ENCODE measurements around the gene NEMP1. TPM values are rescaled to one million over a fixed set of nuclear protein-coding genes. Genes with fewer than 3 reads are reported as not detected.

NEMP1 gene
- total RNA-seq, 1 donor, result 25.0 TPM

DNA sequence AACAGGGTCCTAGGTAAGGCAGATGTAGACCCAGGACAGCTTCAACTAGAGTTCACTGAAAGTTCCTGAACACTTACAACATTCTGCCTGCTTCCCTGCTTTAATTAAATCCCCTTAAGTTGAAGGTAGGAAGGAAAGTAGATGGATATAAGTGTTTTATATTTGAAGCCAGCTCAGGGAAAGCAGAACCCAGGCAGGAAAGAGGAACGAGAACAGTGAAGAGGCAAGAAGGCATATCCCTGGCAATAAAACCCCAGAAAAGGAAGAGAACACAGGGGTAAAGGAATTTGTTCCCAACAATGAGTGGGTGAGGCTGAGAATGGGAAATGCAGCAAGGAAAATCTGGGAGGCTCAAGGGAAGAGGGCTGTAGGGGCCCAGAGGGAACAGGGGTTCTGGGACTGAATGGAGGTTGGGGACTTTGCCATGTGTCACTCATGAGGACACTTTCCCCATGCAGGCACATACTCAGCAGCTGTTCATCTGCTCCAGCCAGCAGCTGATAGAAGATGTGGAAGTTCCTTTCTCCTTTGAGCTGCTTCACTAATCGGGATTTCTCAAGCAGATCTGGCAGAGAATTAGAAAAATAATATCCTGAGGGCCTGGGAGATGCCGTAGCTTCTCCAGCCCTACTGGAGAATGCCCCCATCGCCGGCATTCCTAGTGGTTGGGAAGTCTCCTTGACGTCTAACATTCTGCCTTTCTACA lies 32.4 kb downstream of the NEMP1 start:
- TF ChIP-seq, protein P1, sequence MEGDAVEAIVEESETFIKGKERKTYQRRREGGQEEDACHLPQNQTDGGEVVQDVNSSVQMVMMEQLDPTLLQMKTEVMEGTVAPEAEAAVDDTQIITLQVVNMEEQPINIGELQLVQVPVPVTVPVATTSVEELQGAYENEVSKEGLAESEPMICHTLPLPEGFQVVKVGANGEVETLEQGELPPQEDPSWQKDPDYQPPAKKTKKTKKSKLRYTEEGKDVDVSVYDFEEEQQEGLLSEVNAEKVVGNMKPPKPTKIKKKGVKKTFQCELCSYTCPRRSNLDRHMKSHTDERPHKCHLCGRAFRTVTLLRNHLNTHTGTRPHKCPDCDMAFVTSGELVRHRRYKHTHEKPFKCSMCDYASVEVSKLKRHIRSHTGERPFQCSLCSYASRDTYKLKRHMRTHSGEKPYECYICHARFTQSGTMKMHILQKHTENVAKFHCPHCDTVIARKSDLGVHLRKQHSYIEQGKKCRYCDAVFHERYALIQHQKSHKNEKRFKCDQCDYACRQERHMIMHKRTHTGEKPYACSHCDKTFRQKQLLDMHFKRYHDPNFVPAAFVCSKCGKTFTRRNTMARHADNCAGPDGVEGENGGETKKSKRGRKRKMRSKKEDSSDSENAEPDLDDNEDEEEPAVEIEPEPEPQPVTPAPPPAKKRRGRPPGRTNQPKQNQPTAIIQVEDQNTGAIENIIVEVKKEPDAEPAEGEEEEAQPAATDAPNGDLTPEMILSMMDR (IDR thresholded peaks at IDR 0.05; ENCODE audit: insufficient read depth, low read length), result no peak
- H3K4me3 ChIP-seq (ENCODE audit: low read depth, low read length), result no peak overlapping the region
- no peak for DNase-seq (ENCODE audit: low read depth)

DNA sequence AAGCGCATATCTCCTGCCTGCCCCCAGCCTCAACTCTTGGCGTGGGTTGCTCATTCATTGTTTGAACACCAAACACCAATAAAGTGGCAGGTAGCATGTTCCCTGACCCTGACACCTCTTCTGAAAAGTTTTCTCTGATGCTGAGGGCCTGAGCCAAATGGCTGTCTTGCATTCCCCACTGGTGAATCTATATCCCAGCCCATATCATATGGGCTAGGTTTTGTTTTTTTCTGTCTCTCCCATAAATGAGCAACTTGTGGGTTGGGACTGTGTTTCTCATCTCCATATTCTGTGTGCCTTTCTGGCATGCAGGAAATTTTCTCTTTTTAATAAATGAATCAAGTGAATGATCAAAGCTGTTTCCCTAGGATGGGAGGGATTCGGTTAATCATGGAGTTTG lies 33.7 kb downstream of the NEMP1 start:
- no peak overlapping the region for H3K4me3 ChIP-seq (ENCODE audit: low read depth, low read length)
- TF ChIP-seq, protein P1 (IDR thresholded peaks at IDR 0.05; ENCODE audit: insufficient read depth, low read length), result no peak
- no peak for DNase-seq (ENCODE audit: low read depth)

DNA sequence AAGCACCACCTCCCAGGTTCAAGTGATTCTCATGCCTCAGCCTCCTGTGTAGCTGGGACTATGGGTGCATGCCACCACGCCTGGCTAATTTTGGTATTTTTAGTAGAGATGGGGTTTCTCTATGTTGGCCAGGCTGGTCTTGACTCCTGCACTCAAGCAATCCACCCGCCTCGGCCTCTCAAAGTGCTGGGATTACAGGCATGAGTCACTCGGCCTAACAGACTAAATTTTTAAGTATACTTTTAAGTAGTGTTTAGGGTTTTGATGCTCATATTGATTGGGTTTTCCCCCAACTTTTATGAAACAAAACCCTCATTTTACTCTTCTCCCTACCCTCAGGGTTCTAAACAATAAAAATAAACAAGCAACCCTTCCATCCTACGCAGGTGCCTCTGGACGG lies 34.1 kb downstream of the NEMP1 start:
- no peak for DNase-seq (ENCODE audit: low read depth)
- no peak overlapping the region for H3K4me3 ChIP-seq (ENCODE audit: low read depth, low read length)
- TF ChIP-seq, protein P1 (IDR thresholded peaks at IDR 0.05; ENCODE audit: insufficient read depth, low read length), result no peak

DNA sequence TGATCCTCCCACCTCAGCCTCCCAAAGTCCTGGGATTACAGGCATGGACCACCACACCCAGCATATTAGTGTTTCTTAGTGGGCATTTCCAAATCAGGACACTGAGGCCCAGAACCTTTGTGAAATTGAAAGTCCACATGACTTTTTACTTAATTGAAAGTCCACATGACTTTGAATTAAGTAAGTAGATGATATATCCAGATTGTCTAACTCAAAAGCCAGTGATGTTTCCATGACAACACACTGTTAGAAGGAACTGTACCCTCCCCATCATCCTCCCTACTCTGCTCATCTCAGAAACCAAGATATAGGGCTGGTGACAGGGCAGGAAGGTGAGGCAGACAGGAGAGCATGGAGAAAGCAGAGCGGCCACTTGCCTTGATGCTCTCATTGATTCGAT lies 35.9 kb downstream of the NEMP1 start:
- TF ChIP-seq, protein P1 (IDR thresholded peaks at IDR 0.05; ENCODE audit: insufficient read depth, low read length), result no peak
- H3K4me3 ChIP-seq (ENCODE audit: low read depth, low read length), result no peak overlapping the region
- no peak for DNase-seq (ENCODE audit: low read depth)

DNA sequence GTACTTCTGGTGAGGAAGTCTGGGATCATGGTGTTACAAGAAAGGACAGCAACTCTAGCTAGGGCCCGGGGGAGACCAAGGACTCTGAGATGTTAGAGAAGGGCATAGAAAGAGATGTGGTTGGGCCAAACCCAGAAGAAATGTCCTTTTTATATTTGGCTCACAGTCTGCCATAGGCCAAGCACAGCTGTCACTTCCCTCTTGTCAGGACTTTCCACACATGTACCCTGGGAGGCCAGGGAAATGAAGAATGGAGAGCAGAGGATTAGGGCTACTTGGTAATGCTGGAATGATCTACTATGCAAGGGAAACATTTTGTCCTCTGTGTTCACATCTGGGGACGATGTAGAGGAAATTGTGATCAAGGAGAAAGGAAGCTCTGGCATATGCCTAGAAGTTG lies 37.8 kb downstream of the NEMP1 start:
- H3K4me3 ChIP-seq (ENCODE audit: low read depth, low read length), result no peak overlapping the region
- TF ChIP-seq, protein P1 (IDR thresholded peaks at IDR 0.05; ENCODE audit: insufficient read depth, low read length), result no peak
- DNase-seq (ENCODE audit: low read depth), result no peak

DNA sequence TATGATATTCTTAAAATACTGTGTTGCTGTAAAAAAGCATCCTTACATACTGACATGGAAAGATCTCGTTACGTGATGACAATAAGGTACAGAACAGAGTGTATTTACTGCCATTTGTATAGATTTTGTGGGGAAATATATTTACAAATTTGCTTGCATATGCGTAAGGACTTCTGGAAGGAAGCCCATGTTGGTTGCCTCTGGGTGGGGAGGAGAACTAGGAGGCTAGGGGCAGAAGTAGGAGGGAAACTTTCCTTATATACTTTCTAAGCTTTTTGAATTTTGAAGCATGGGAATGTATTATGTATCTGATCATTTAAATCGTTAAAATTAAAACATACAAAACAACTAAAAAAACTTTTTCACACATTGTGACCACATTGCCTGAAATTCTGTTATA lies 38.4 kb downstream of the NEMP1 start:
- DNase-seq (ENCODE audit: low read depth), result no peak
- TF ChIP-seq, protein P1 (IDR thresholded peaks at IDR 0.05; ENCODE audit: insufficient read depth, low read length), result no peak

More for the DNA sequence above, 38.4 kb downstream of the NEMP1 start:
- no peak overlapping the region for H3K4me3 ChIP-seq (ENCODE audit: low read depth, low read length)

Measured in fibroblast of the aortic adventitia (primary cell).